SK-N-MC (cell line): ENCODE data around the gene PARVA.

Source experiments
- EZH2 ChIP-seq: fragments of 200-600 bp; sonication (generic); IDR thresholded peaks from one replicate; pipeline ENCODE4 v1.6.1; 2017; ENCODE audit warnings: antibody characterized with exemption
- POLR2AphosphoS5 ChIP-seq: IDR thresholded peaks from 2 replicates; pipeline ENCODE4 v1.6.1; 2012; ENCODE audit warnings: mild to moderate bottlenecking, low read depth, low read length, borderline replicate concordance

- TF ChIP-seq EZH2, result no peak
- no peak for TF ChIP-seq POLR2AphosphoS5
Measured at GRCh38 chr11:12485328-12485727, 108.0 kb downstream of the PARVA start.
